ENCODE measurements around the gene TRIM14.
"Not testable (repeated sequence)": the region's sequence is repeated elsewhere in the genome, so short reads cannot be mapped to it uniquely, and the experiment has no call there.

The TRIM14 gene

GRCh38 chr9:98049288-98050072 lies 69.5 kb downstream of the TRIM14 start:
- DNase-seq (ENCODE audit: low spot score), result no peak

DNA sequence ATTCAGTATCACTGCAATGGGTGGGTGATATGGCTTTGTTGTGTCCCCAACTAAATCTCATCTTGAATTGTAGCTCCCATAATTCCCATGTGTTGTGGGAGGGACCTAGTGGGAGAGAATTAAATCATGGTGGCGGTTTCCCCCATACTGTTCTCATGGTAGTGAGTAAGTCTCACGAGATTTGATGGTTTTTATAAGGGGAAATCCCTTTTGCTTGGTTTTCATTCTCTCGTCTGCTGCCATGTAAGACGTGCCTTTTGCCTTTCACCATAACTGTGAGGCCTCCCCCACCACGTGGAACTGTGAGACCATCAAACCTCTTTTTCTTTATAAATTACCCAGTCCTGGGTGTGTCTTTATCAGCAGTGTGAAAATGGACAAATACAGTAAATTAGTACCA lies 72.0 kb downstream of the TRIM14 start:
- no peak for DNase-seq (ENCODE audit: low spot score)

GRCh38 chr9:98046180-98046543 lies 72.9 kb downstream of the TRIM14 start:
- DNase-seq (ENCODE audit: low spot score), result no peak

GRCh38 chr9:98045234-98046179 lies 73.5 kb downstream of the TRIM14 start:
- no peak for DNase-seq (ENCODE audit: low spot score)

GRCh38 chr9:98043915-98044314 lies 75.1 kb downstream of the TRIM14 start:
- no peak for DNase-seq (ENCODE audit: low spot score)

- no peak for DNase-seq (ENCODE audit: low spot score)
These were observed 78.8 kb downstream of the TRIM14 start for GRCh38 chr9:98040212-98040611.

- no peak for DNase-seq (ENCODE audit: low spot score)
These were observed 79.4 kb downstream of the TRIM14 start for GRCh38 chr9:98039607-98040017.

DNA sequence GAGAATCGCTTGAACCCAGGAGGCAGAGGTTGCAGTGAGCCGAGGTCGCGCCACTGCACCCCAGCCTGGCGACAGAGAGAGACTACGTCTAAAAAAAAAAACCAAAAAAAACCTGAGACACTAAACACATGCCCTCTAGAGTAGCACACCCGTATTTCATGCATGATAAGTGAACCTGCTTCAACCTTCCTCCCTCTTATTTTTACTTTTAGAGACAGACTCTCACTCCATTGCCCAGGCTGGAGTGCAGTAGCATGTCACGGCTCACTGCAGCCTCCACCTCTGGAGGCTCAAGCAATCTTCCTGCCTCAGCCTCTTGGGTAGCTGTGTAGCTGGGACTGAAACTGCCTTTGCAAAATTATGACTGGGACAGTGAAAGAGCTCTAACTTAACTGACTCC lies 80.1 kb downstream of the TRIM14 start:
- no peak for DNase-seq (ENCODE audit: low spot score)

DNA sequence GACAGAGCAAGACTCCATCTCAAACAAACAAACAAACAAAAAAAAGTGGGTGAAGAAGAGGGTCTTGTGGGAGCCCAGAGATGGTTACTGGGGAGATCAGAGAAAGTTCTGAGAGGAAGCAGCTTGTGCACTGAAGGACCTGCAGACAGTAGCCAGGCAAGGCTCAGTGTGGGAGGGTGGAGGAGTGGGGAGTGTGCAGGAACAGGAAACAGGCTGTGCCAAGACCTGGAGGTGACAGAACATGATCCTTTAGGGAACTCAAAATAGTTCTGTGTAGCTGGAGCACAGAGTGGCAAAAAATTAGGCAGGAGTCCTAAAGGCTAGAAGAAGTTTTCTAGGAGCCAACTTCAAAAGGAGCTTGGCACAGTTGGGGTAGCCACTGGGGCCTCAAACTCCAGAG lies 81.7 kb downstream of the TRIM14 start:
- no peak for DNase-seq (ENCODE audit: low spot score)

GRCh38 chr9:98034593-98035546 lies 84.2 kb downstream of the TRIM14 start:
- peak; percentile 70 for DNase-seq (ENCODE audit: low spot score)

DNA sequence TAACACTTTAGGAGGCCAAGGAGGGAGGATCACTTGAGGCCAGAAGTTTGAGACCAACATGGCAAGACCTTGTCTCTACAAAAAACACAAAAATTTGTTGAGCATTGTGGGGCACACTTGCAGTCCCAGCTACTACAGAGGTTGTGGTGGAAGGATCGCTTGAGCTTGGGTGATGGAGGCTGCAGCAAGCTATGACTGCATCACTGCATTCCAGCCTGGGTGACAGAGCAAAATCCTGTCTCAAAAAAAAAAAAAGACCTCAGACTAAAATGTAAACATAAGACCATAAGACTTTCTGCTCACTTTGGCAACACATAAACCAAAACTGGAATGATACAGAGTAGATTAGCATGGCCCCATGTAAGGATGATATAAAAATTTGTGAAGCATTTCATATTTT lies 87.1 kb downstream of the TRIM14 start:
- DNase-seq (ENCODE audit: low spot score), result no peak

GRCh38 chr9:98031169-98031568 lies 87.9 kb downstream of the TRIM14 start:
- DNase-seq (ENCODE audit: low spot score), result no peak

DNA sequence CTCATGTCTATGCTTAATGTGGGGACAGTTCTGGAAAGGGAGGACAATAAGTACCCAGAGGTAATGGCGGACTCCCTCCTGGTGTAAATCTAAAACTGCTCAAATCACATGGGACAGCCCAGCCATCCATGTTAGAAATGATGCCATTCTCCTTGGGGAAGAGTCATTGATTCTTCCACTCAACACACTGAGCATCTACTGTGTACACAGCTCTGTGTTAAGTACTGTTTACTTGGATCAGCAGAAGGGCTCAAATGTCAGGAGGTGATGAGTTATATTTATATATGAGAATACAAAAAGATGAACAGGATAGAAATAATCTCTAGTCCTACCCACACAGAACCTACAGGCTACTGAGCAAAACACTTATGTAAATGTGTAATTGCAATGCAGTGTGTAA lies 94.3 kb downstream of the TRIM14 start:
- no peak for DNase-seq (ENCODE audit: low spot score)

DNA sequence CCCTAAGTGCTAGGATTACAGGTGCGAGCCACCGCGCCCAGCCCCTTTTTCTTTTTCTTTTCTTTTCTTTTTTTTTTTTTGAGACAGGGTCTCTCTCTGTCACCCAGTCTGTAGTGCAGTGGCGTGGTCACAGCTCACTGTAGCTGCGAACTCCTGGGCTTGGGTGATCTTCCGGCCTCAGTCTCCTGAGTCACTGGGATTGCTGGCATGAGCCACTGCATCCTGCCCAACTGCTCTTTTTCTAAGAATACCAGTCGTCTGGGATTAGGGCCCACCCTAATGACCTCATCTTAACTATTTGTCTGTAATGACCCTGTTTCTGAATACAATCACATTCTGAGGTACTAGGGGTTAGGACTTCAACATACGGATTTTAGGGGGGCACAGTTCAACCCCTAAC lies 96.6 kb downstream of the TRIM14 start:
- no peak for DNase-seq (ENCODE audit: low spot score)

DNA sequence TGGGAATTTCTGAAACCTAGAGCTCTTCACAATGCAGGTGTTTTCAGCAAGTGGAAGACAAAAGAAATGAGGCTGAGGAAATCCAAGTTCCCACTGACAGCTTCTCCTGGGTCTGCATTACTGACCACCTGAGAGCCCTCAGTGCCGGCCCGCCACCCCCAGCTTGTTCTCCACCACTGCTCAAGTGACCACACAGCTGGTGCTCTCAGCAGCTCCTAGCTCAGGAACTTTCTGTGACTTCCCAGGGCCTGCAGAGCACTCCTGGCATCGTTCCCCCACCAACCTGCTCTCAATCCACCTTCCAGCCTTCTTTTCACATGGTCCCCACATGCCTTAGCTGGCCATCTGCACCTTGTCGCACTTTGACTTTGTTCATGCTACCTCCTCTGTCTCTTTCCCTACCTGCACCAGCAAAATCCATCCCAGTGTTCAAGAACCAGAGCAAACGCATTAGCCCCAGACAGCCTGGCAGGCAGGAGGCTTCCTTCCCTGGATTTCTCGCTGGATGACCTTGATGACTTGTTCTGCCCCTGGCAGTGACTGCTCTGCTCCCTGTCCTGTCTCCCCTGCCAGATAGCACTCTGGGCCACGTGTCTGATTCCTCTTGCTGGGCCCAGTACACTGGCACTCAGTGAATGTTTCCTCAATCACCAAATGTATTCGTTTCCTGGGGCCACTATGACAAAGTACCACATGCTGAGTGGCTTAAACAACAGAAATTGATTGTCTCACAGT lies 97.5 kb downstream of the TRIM14 start:
- DNase-seq (ENCODE audit: low spot score), result no peak

- DNase-seq (ENCODE audit: low spot score), result no peak
These were observed 98.4 kb downstream of the TRIM14 start for GRCh38 chr9:98020476-98021145.

DNA sequence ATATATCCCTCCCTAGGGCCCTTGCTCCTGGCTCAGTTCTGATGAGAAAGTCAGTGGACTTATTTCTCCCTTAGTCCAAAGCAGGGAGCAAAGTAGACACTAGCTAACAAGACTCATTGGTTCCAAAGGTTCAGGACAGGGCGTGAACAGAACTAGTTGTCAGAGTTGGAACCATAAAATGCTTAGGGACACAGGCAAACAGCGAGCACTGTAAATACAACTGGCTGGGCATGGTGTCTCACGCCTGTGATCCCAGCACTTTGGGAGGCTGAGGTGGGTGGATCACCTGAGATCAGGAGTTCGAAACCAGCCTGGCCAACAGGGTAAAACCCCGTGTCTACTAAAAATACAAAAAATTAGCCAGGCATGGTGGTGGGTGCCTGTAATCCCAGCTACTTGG lies 99.2 kb downstream of the TRIM14 start:
- not testable (repeated sequence) for DNase-seq (ENCODE audit: low spot score)
